Mononuclear cell (primary cell): ENCODE results near the gene SSU72. TPM values are rescaled to one million over a fixed set of nuclear protein-coding genes. Genes with fewer than 3 reads are reported as not detected.
"Not testable (repeated sequence)": the region's sequence is repeated elsewhere in the genome, so short reads cannot be mapped to it uniquely, and the experiment has no call there.

Source experiments
- H3K27me3 ChIP-seq: 2 replicates; pipeline ENCODE4 v1.6.0; 2011; ENCODE audit warnings: low read length, control low read depth; ENCODE audit not compliant: insufficient read depth
- H3K4me1 ChIP-seq: 2 replicates; pipeline ENCODE4 v1.5.1; 2011; ENCODE audit warnings: mild to moderate bottlenecking, low read length, control low read depth; ENCODE audit not compliant: insufficient read depth
- H3K4me3 ChIP-seq: 2 replicates; pipeline ENCODE4 v1.5.1; 2011; ENCODE audit warnings: mild to moderate bottlenecking, low read length, moderate library complexity
- H3K9me3 ChIP-seq: 2 replicates; pipeline ENCODE4 v1.5.1; 2011; ENCODE audit warnings: low read depth, mild to moderate bottlenecking, control low read depth, low read length
- total RNA-seq: library from RNA; depleted of rRNA; stranded (reverse); fragments of >200 nt; gene quantifications from one replicate; pipeline ENCODE4 v1.2.3, GENCODE V29; 2012

The SSU72 gene
- total RNA-seq, 1 donor = 47.9 TPM

GRCh38 chr1:1509465-1509850, 65.2 kb downstream of the SSU72 start:
- not testable (repeated sequence) for H3K27me3 ChIP-seq, H3K9me3 ChIP-seq, H3K4me1 ChIP-seq, H3K4me3 ChIP-seq

DNA sequence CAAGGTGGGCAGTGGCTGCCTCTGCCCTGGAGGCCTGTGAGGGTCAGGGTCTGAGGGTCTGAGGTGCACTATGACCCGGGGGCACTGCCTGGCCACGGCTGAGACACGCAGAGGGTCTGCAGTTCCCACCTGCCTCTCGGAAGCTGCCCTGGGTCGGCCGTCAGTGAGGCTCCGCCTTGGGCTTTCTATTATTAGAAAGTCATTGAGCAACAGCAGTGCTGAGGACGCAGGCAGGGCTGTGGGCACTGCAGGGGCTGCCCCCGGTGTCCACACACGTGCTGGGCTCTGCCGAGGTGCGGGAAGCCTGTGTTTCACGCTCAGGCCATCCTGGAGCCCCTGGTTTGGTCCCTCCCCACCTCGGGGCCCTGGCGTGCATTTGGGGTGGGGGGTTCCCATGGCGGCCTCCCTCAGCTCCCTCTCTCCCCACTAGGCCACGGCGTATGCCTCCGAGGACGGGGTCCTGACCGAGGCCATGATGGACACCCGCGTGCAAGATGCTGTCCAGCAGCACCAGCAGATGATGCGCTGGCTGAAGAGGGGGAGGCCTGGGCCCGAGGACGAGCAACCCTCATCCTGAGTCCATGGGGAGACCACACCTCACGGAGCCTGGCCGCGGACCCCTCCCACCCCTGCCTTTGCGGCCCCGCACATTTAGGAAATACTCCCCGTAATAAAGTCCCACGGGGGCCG, 65.7 kb downstream of the SSU72 start:
- not testable (repeated sequence) for H3K27me3 ChIP-seq, H3K4me3 ChIP-seq, H3K4me1 ChIP-seq, H3K9me3 ChIP-seq

- no peak overlapping the region for H3K4me3 ChIP-seq
- H3K27me3 ChIP-seq = no peaks in the 10 kb centered on the region
- H3K9me3 ChIP-seq = no peaks in the 10 kb centered on the region
- peaks cover 9% of the 10 kb centered on the region for H3K4me1 ChIP-seq
Measured at GRCh38 chr1:1507305-1507704, 67.4 kb downstream of the SSU72 start.

- H3K27me3 ChIP-seq, H3K4me1 ChIP-seq, H3K4me3 ChIP-seq, H3K9me3 ChIP-seq: not testable (repeated sequence)
Measured at GRCh38 chr1:1505801-1506200, 68.9 kb downstream of the SSU72 start.

DNA sequence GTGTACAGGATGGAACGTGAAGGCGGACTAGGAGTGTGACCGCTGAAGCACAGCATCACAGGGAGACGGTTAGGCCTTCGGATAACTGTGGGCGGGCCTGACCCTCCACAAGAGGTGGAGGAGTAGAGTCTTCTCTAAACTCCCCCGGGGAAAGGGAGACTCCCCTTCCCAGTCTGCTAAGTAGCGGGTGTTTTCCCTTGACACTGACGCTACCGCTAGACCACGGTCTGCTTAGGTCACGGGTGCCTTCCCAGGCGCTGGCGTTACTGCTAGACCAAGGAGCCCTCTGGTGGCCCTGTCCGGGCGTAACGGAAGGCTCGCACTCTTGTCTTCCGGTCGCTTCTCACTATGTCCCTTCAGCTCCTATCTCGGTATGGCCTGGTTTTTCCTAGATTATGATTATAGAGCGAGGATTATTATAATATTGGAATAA, 69.3 kb downstream of the SSU72 start:
- H3K4me3 ChIP-seq, H3K4me1 ChIP-seq, H3K27me3 ChIP-seq, H3K9me3 ChIP-seq: not testable (repeated sequence)

DNA sequence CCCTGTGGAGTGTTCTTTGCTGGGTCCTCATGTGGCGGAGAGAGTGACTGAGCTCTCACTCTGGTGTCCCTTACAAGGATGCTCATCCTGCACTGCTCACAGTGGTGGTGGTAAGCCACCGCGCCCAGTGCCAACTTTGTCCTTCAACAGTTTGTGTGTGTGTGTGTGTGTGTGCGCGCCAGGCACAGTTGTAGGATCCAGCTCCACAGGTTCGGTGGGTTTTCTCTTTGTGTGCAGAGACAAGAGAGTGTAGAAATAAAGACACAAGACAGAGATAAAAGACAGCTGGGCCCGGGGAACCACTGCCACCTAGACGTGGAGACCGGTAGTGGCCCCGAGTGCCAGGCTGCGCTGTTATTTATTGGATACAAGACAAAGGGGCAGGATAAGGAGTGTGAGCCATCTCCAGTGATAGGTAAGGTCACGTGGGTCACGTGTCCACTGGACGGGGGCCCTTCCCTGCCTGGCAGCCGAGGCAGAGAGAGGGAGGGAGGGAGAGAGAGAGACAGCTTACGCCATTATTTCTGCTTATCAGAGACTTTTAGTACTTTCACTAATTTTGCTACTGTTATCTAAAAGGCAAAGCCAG, 69.8 kb downstream of the SSU72 start:
- not testable (repeated sequence) for H3K27me3 ChIP-seq, H3K4me3 ChIP-seq, H3K4me1 ChIP-seq, H3K9me3 ChIP-seq

DNA sequence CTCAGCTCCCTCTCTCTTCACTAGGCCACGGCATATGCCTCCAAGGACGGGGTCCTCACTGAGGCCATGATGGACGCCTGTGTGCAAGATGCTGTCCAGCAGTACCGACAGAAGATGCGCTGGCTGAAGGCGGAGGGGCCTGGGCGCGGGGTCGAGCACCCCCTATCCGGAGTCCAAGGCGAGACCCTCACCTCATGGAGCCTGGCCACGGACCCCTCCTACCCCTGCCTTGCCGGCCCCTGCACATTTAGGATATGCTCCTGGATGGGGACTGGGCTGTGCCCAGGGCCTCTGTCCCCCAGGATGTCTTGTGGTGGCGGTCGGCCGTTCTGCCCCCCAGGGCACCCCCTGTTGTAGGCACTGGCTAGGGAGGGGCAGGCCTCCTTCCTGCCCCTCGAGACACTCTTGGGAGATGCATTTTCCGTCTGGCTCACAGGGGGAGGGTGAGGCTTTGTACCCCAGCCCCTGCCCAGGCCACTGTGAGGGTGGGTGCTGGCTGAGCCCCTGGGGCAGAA, 79.1 kb downstream of the SSU72 start:
- not testable (repeated sequence) for H3K4me1 ChIP-seq, H3K9me3 ChIP-seq, H3K4me3 ChIP-seq, H3K27me3 ChIP-seq

- H3K27me3 ChIP-seq, H3K9me3 ChIP-seq, H3K4me1 ChIP-seq, H3K4me3 ChIP-seq: not testable (repeated sequence)
Measured at GRCh38 chr1:1494311-1494710, 80.4 kb downstream of the SSU72 start.

Other genes starting within 250 kb of the SSU72 start
- gene TAS1R3, start 243.6 kb downstream of the SSU72 start, total RNA-seq = 0.94 TPM
- 17.9 TPM for gene DVL1, start 225.4 kb downstream of the SSU72 start, total RNA-seq
- 1.6 TPM for gene MXRA8, start 216.3 kb downstream of the SSU72 start, total RNA-seq
- 27.8 TPM for gene AURKAIP1, start 199.7 kb downstream of the SSU72 start, total RNA-seq
- gene CCNL2, start 175.5 kb downstream of the SSU72 start, total RNA-seq = 127 TPM
- 39.5 TPM for gene MRPL20, start 167.6 kb downstream of the SSU72 start, total RNA-seq
- gene ANKRD65, start 153.6 kb downstream of the SSU72 start, total RNA-seq = not detected
- gene VWA1, start 139.2 kb downstream of the SSU72 start, total RNA-seq = 0.10 TPM
- 0.63 TPM for gene ATAD3C, start 125.2 kb downstream of the SSU72 start, total RNA-seq
- gene ATAD3B, start 103.1 kb downstream of the SSU72 start, total RNA-seq = 11.5 TPM
- gene ATAD3A, start 62.7 kb downstream of the SSU72 start, total RNA-seq = 4.9 TPM
- not detected for gene TMEM240, start 34.2 kb downstream of the SSU72 start, total RNA-seq
- gene FNDC10, start 25.3 kb upstream of the SSU72 start, total RNA-seq = 1.2 TPM
- 23.1 TPM for gene MIB2, start 40.6 kb upstream of the SSU72 start, total RNA-seq
- gene MMP23B, start 57.3 kb upstream of the SSU72 start, total RNA-seq = 1.3 TPM
- 9.3 TPM for gene CDK11B, start 84.1 kb upstream of the SSU72 start, total RNA-seq
- gene SLC35E2B, start 117.9 kb upstream of the SSU72 start, total RNA-seq = 20.5 TPM
- 27.9 TPM for gene CDK11A, start 149.5 kb upstream of the SSU72 start, total RNA-seq
- 28.1 TPM for gene NADK, start 203.6 kb upstream of the SSU72 start, total RNA-seq